GM23338 (cell line): ENCODE measurements around the gene THOC2. TPM values are rescaled to one million over a fixed set of nuclear protein-coding genes. Genes with fewer than 3 reads are reported as not detected.

Source experiments
- ATAC-seq: fragments of 200-7000 bp; cut with Tn5 transposase; 3 replicates; pipeline ENCODE4 v1.9.1; 2020
- DNase-seq: peaks from one replicate; pipeline ENCODE4 v3.0.0-alpha.2; 2015; ENCODE audit warnings: low spot score
- H2AFZ ChIP-seq: fragments of 200-600 bp; sonication (generic); 2 replicates; pipeline ENCODE4 v1.8.0; 2016; ENCODE audit warnings: antibody characterized with exemption, mild to moderate bottlenecking, moderate library complexity
- H3F3A ChIP-seq: fragments of 200-600 bp; sonication (generic); replicated peaks from 2 replicates; pipeline ENCODE4 v1.8.0; 2017; ENCODE audit warnings: antibody characterized with exemption, mixed run types, low read depth
- H3K27ac ChIP-seq: fragments of 200-600 bp; sonication (generic); 2 replicates; pipeline ENCODE4 v1.6.1; 2016; ENCODE audit warnings: low read depth
- H3K27me3 ChIP-seq: fragments of 200-600 bp; sonication (generic); 2 replicates; pipeline ENCODE4 v1.8.0; 2016; ENCODE audit warnings: mild to moderate bottlenecking, mixed run types, moderate library complexity; ENCODE audit not compliant: insufficient read depth
- H3K36me3 ChIP-seq: fragments of 200-600 bp; sonication (generic); 2 replicates; pipeline ENCODE4 v1.8.0; 2016; ENCODE audit warnings: mild to moderate bottlenecking; ENCODE audit not compliant: insufficient read depth
- H3K4me1 ChIP-seq: fragments of 200-600 bp; sonication (generic); 2 replicates; pipeline ENCODE4 v1.8.0; 2016; ENCODE audit warnings: mild to moderate bottlenecking, moderate library complexity; ENCODE audit not compliant: insufficient read depth
- H3K4me2 ChIP-seq: fragments of 200-600 bp; sonication (generic); 2 replicates; pipeline ENCODE4 v1.7.1; 2017; ENCODE audit warnings: mixed run types
- H3K4me3 ChIP-seq: fragments of 200-600 bp; sonication (generic); 2 replicates; pipeline ENCODE4 v1.6.1; 2016; ENCODE audit warnings: mixed run types
- H3K79me2 ChIP-seq: fragments of 200-600 bp; sonication (generic); replicated peaks from 2 replicates; pipeline ENCODE4 v1.8.0; 2017; ENCODE audit warnings: mild to moderate bottlenecking; ENCODE audit not compliant: insufficient read depth
- H3K9me2 ChIP-seq: fragments of 200-600 bp; sonication (generic); 2 replicates; pipeline ENCODE4 v1.8.0; 2017; ENCODE audit not compliant: insufficient read depth
- H4K20me1 ChIP-seq: fragments of 200-600 bp; sonication (generic); replicated peaks from 2 replicates; pipeline ENCODE4 v1.8.0; 2017; ENCODE audit warnings: mild to moderate bottlenecking; ENCODE audit not compliant: insufficient read depth
- H3K27ac Mint-ChIP-seq: 2 replicates; pipeline ENCODE4 v1.8.0; 2020; ENCODE audit warnings: inconsistent platforms, mild to moderate bottlenecking, moderate library complexity, mixed read lengths
- H3K27me3 Mint-ChIP-seq: 3 replicates; pipeline ENCODE4 v1.8.0; 2022; ENCODE audit warnings: low read depth, mild to moderate bottlenecking, moderate library complexity, mixed read lengths, inconsistent platforms; ENCODE audit not compliant: insufficient read depth, poor library complexity
- H3K36me3 Mint-ChIP-seq: 3 replicates; pipeline ENCODE4 v1.8.0; 2021; ENCODE audit warnings: low read depth, mild to moderate bottlenecking, inconsistent platforms, moderate library complexity, mixed read lengths
- H3K4me1 Mint-ChIP-seq: 3 replicates; pipeline ENCODE4 v1.8.0; 2020; ENCODE audit warnings: mild to moderate bottlenecking, inconsistent platforms, mixed read lengths
- H3K4me3 Mint-ChIP-seq: 3 replicates; pipeline ENCODE4 v1.8.0; 2021; ENCODE audit warnings: moderate library complexity, mild to moderate bottlenecking, inconsistent platforms, mixed read lengths
- H3K9me3 Mint-ChIP-seq: 3 replicates; pipeline ENCODE4 v1.8.0; 2020; ENCODE audit warnings: moderate library complexity, mild to moderate bottlenecking, inconsistent platforms, mixed read lengths
- CREB1 ChIP-seq: fragments of 250-450 bp; sonication (Bioruptor Pico); IDR thresholded peaks from 2 replicates; pipeline ENCODE4 v1.5.0; 2020; ENCODE audit warnings: low read depth, mild to moderate bottlenecking, moderate library complexity
- CTCF ChIP-seq, 2 experiments: fragments of 200-600 bp in 1 of 2; sonication (generic) in 1 of 2; conservative IDR thresholded peaks; 2 replicates each; pipeline versions ENCODE4 v1.5.1 to v1.6.1; 2016 to 2017; ENCODE audit warnings: antibody characterized with exemption in 2 of 2, low read depth in 2 of 2, mild to moderate bottlenecking in 2 of 2, moderate library complexity in 1 of 2
- EZH2 ChIP-seq: fragments of 200-600 bp; sonication (generic); IDR thresholded peaks from one replicate; pipeline ENCODE4 v1.8.0; 2017; ENCODE audit warnings: antibody characterized with exemption, mild to moderate bottlenecking, low read depth; ENCODE audit not compliant: unreplicated experiment
- EZH2phosphoT487 ChIP-seq: fragments of 200-600 bp; sonication (generic); IDR thresholded peaks from one replicate; pipeline ENCODE4 v1.8.1; 2018; ENCODE audit warnings: antibody characterized with exemption; ENCODE audit not compliant: unreplicated experiment
- JUNB ChIP-seq: IDR thresholded peaks from one replicate; pipeline ENCODE4 v1.6.1; 2016; ENCODE audit warnings: antibody characterized with exemption; ENCODE audit not compliant: unreplicated experiment
- POLR2AphosphoS5 ChIP-seq: IDR thresholded peaks from 2 replicates; pipeline ENCODE4 v1.6.1; 2016; ENCODE audit warnings: antibody characterized with exemption, low read depth
- STAT1 ChIP-seq: IDR thresholded peaks from one replicate; pipeline ENCODE4 v1.6.1; 2016; ENCODE audit warnings: antibody characterized with exemption; ENCODE audit not compliant: unreplicated experiment
- ZNF114 ChIP-seq: fragments of 250-450 bp; sonication (Bioruptor Pico); IDR thresholded peaks from 2 replicates; pipeline ENCODE4 v1.5.0; 2020; ENCODE audit warnings: mild to moderate bottlenecking, moderate library complexity
- ZNF331 ChIP-seq: fragments of 250-450 bp; sonication (Bioruptor Pico); IDR thresholded peaks from 2 replicates; pipeline ENCODE4 v1.5.0; 2020; ENCODE audit warnings: low read depth, mild to moderate bottlenecking, moderate library complexity
- polyA plus RNA-seq: library from polyadenylated mRNA; unstranded; fragments of >200 nt; fragmentation: Nextera tagmentation; extraction: Ambion mirVana; gene quantifications from 2 replicates; pipeline ENCODE4 v1.2.1, GENCODE V29; 2016
- total RNA-seq: library from RNA; depleted of rRNA; stranded (reverse); fragments of >200 nt; shearing (Covaris generic); gene quantifications from 2 replicates; pipeline ENCODE4 v1.2.3, GENCODE V29; 2014

The THOC2 gene
- total and polyA plus RNA-seq, 2 experiments from 2014 or later: 86.6 to 138 TPM

GRCh38 chrX:123731987-123732669 lies 724 bp downstream of the THOC2 start:
- peak; percentile 67 for ATAC-seq
- Histone ChIP-seq H2AFZ (no peak overlapping the region; the same call in 1 of the 2 replicates), H3K4me2 (peak overlapping the region; percentile 85), H3K4me1 (peaks cover 5% of the 10 kb centered on the region; the same call in 1 of the 2 replicates), H3K27me3 (no peaks in the 10 kb centered on the region), H4K20me1 (peaks cover 11% of the 10 kb centered on the region; the same call in 1 of the 2 replicates), H3F3A (no peaks in the 10 kb centered on the region), H3K9me2 (no peaks in the 10 kb centered on the region), H3K27ac (0 out of 2 replicates have a peak overlapping the region, but pooled peaks have one; percentile 45), H3K36me3 (no peaks in the 10 kb centered on the region), H3K4me3 (peak overlapping the region; percentile 78), H3K79me2 (peaks cover 57% of the 10 kb centered on the region)
- H3K9me3 Mint-ChIP-seq: peaks cover 15% of the 10 kb centered on the region
- peak overlapping the region; percentile 92 for H3K4me3 Mint-ChIP-seq
- peak; percentile 5 for DNase-seq
- H3K4me1 Mint-ChIP-seq: peaks cover 8% of the 10 kb centered on the region; the same call in 2 of the 3 replicates
- H3K27me3 Mint-ChIP-seq: peaks cover 7% of the 10 kb centered on the region
- peaks cover 11% of the 10 kb centered on the region for H3K36me3 Mint-ChIP-seq
- TF ChIP-seq CREB1 (no peak), STAT1 (no peak), CTCF (conservative IDR thresholded peaks at IDR 0.05; ENCODE audit: low read depth in 2 of 2) (no peak), EZH2 (no peak), EZH2phosphoT487 (no peak)
- peak overlapping the region; percentile 95 for H3K27ac Mint-ChIP-seq

GRCh38 chrX:123731258-123731986 lies 1.4 kb downstream of the THOC2 start:
- H3K9me3 Mint-ChIP-seq: peaks cover 15% of the 10 kb centered on the region
- no peaks in the 10 kb centered on the region for H3K9me2 ChIP-seq
- TF ChIP-seq STAT1: no peak
- TF ChIP-seq POLR2AphosphoS5: no peak
- no peak for TF ChIP-seq CTCF (conservative IDR thresholded peaks at IDR 0.05; ENCODE audit: low read depth in 2 of 2)
- TF ChIP-seq EZH2phosphoT487: no peak
- no peak for TF ChIP-seq JUNB
- TF ChIP-seq ZNF331 (CRISPR knock-in tag): no peak
- no peak for TF ChIP-seq ZNF114
- no peak for TF ChIP-seq EZH2
- no peak for TF ChIP-seq CREB1

More at GRCh38 chrX:123731258-123731986, 1.4 kb downstream of the THOC2 start:
- Mint-ChIP-seq H3K36me3 (peaks cover 11% of the 10 kb centered on the region), H3K4me3 (peak overlapping the region; percentile 92), H3K27ac (peak overlapping the region; percentile 73; the same call in 1 of the 2 replicates), H3K4me1 (peaks cover 8% of the 10 kb centered on the region; the same call in 2 of the 3 replicates), H3K27me3 (peaks cover 7% of the 10 kb centered on the region)
- Histone ChIP-seq H3K79me2 (peaks cover 64% of the 10 kb centered on the region), H3K4me3 (peak overlapping the region; percentile 78), H3K36me3 (no peaks in the 10 kb centered on the region), H4K20me1 (peaks cover 11% of the 10 kb centered on the region; the same call in 1 of the 2 replicates), H3K4me2 (peak overlapping the region; percentile 85), H2AFZ (no peak overlapping the region), H3K27me3 (no peaks in the 10 kb centered on the region), H3K27ac (no peak overlapping the region), H3K4me1 (peaks cover 5% of the 10 kb centered on the region; the same call in 1 of the 2 replicates), H3F3A (no peaks in the 10 kb centered on the region)
- DNase-seq (peak; percentile 18), ATAC-seq (peak; percentile 46)
